Caco-2 (cell line): ENCODE measurements around the gene FGF19. TPM values are rescaled to one million over a fixed set of nuclear protein-coding genes. Genes with fewer than 3 reads are reported as not detected.
A peak's percentile ranks its signal among the peaks of the same experiment; 100 is the strongest.

Source experiments
- Bru-seq: library from RNA; stranded (reverse); fragments of 400-500 nt; gene quantifications from one replicate; lab custom pipeline; 2021; lab: Mats Ljungman, UMichigan
- BruChase-seq, 2 experiments: library from RNA; stranded (reverse); fragments of 400-500 nt; gene quantifications; one replicate each; lab custom pipeline; 2021; lab: Mats Ljungman, UMichigan
- BruUV-seq: library from RNA; stranded (reverse); fragments of 400-500 nt; replicated peaks from 2 replicates; lab custom pipeline; 2021; lab: Mats Ljungman, UMichigan
- CTCF ChIA-PET: fragments of 300-600 bp; sonication (Branson Sonifier 250); formaldehyde crosslinking; loops from one replicate; lab custom pipeline; 2022; ENCODE audit warnings: antibody characterized with exemption; lab: Charles Lee
- POLR2A ChIA-PET: fragments of 300-600 bp; sonication (Branson Sonifier 250); formaldehyde crosslinking; loops from one replicate; lab custom pipeline; 2022; ENCODE audit warnings: antibody characterized with exemption; lab: Charles Lee
- DNase-seq, 2 experiments: peaks; one replicate each; pipeline versions ENCODE4 v3.0.0 to v3.0.0-alpha.2; 2020 to 2022
- H3K27me3 ChIP-seq: replicated peaks from 2 replicates; pipeline ENCODE4 v1.6.0; 2011; ENCODE audit warnings: low read length; ENCODE audit not compliant: control insufficient read depth, insufficient read depth
- H3K36me3 ChIP-seq: 2 replicates; pipeline ENCODE4 v1.5.1; 2011; ENCODE audit warnings: low read length; ENCODE audit not compliant: control insufficient read depth, insufficient read depth
- H3K4me1 ChIP-seq: fragments of 250-450 bp; sonication (Bioruptor Pico); 2 replicates; pipeline ENCODE4 v1.5.1; 2020; ENCODE audit warnings: mild to moderate bottlenecking
- H3K4me3 ChIP-seq: 2 replicates; pipeline ENCODE4 v1.5.1; 2011; ENCODE audit warnings: low read depth, mild to moderate bottlenecking, control low read depth, low read length
- H3K9me3 ChIP-seq: fragments of 250-450 bp; sonication (Bioruptor Pico); 2 replicates; pipeline ENCODE4 v1.5.1; 2020; ENCODE audit warnings: mild to moderate bottlenecking, moderate library complexity
- H3K27ac Mint-ChIP-seq: one replicate; pipeline ENCODE4 v1.8.0; 2022; ENCODE audit warnings: mixed read lengths; ENCODE audit not compliant: unreplicated experiment
- H3K27me3 Mint-ChIP-seq: one replicate; pipeline ENCODE4 v1.8.0; 2022; ENCODE audit warnings: mixed read lengths; ENCODE audit not compliant: insufficient read depth, unreplicated experiment
- H3K36me3 Mint-ChIP-seq: one replicate; pipeline ENCODE4 v1.8.0; 2022; ENCODE audit warnings: mild to moderate bottlenecking, mixed read lengths; ENCODE audit not compliant: insufficient read depth, unreplicated experiment
- H3K4me1 Mint-ChIP-seq: one replicate; pipeline ENCODE4 v1.8.0; 2022; ENCODE audit warnings: low read depth, mixed read lengths; ENCODE audit not compliant: unreplicated experiment
- H3K4me3 Mint-ChIP-seq: one replicate; pipeline ENCODE4 v1.8.0; 2022; ENCODE audit warnings: mild to moderate bottlenecking, moderate library complexity, mixed read lengths; ENCODE audit not compliant: unreplicated experiment
- H3K9me3 Mint-ChIP-seq: one replicate; pipeline ENCODE4 v1.8.0; 2022; ENCODE audit warnings: mixed read lengths; ENCODE audit not compliant: unreplicated experiment
- CTCF ChIP-seq, 2 experiments: fragments of 200-600 bp in 1 of 2; IDR thresholded peaks; 1 replicate in 1 of 2; 2 replicates in 1 of 2; pipeline versions ENCODE4 v1.5.1 to v1.8.0; 2011 to 2022; ENCODE audit warnings: antibody characterized with exemption in 1 of 2, control low read depth in 1 of 2, inconsistent platforms in 1 of 2, low read depth in 1 of 2, low read length in 1 of 2, mild to moderate bottlenecking in 1 of 2, moderate library complexity in 1 of 2; ENCODE audit not compliant: insufficient read depth in 1 of 2, severe bottlenecking in 1 of 2, unreplicated experiment in 1 of 2
- intact Hi-C: fragments of 100-400 bp; cut with micrococcal nuclease; formaldehyde crosslinking; loops from one replicate; pipeline ENCODE4 v1.10.0; 2022; ENCODE audit not compliant: unreplicated experiment
- long read RNA-seq: library from polyadenylated mRNA; stranded (forward); transcript quantifications from one replicate; pipeline ENCODE4 v2.0.0, GENCODE V29; 2022
- total RNA-seq: library from RNA; stranded (reverse); gene quantifications from 2 replicates; pipeline ENCODE4 v1.2.3, GENCODE V29; 2022

Gene FGF19
- total RNA-seq (1.1 and 1.7 TPM in 2 replicates), Bru-seq, nascent RNA (percentile 44 among the genes with signal in this experiment), BruChase-seq, experiment 1, labeled RNA remaining after a 2-hour chase (percentile 50 among the genes with signal in this experiment), BruChase-seq, experiment 2, labeled RNA remaining after a 6-hour chase (percentile 40 among the genes with signal in this experiment)
- long read RNA-seq, partial matches to known transcripts = 0 of 3 reads
- long read RNA-seq, other reads (novel, unspliced or antisense) = 0 of 3 reads

- peaks cover 28% of the 10 kb centered on the region for H3K4me1 Mint-ChIP-seq
- H3K36me3 Mint-ChIP-seq = peaks cover 4% of the 10 kb centered on the region
- no peaks in the 10 kb centered on the region for H3K36me3 ChIP-seq
- peak within 1 kb of the TSS; percentile 43 for H3K4me3 ChIP-seq
- H3K27me3 ChIP-seq = no peaks in the 10 kb centered on the region
- H3K9me3 ChIP-seq = no peaks in the 10 kb centered on the region
- H3K27me3 Mint-ChIP-seq = no peaks in the 10 kb centered on the region
- no peak within 1 kb of the TSS for H3K27ac Mint-ChIP-seq
- CTCF ChIA-PET = interaction anchor here (0.6 kb wide), 1 partner anchor 187 kb away, joined by 3 read pairs; no protein-coding TSS in a partner anchor
- POLR2A ChIA-PET = interaction anchor here (0.6 kb wide), 1 partner anchor 28 kb away, joined by 3 read pairs; no protein-coding TSS in a partner anchor
- peaks cover 32% of the 10 kb centered on the region for H3K4me1 ChIP-seq
- peak within 1 kb of the TSS; percentile 75 for H3K4me3 Mint-ChIP-seq
- peak; percentile 79 for DNase-seq
- no TSS peak for BruUV-seq
- no peak for TF ChIP-seq CTCF (IDR thresholded peaks at IDR 0.05; ENCODE audit: insufficient read depth in 1 of 2, low read depth in 1 of 2, low read length in 1 of 2, severe bottlenecking in 1 of 2, unreplicated experiment in 1 of 2)
- intact Hi-C loops = no loop called here
- no peaks in the 10 kb centered on the region for H3K9me3 Mint-ChIP-seq
Observed at GRCh38 chr11:69703768-69704507, at the start of gene FGF19. Gene FGF19 (minus strand): TSS chr11:69704022. CDS start chr11:69703876, 146 bp downstream.

GRCh38 chr11:69752890-69753289 lies 49.1 kb upstream of the FGF19 start:
- DNase-seq = no peak
- H3K36me3 Mint-ChIP-seq = no peaks in the 10 kb centered on the region
- no peak overlapping the region for H3K27ac Mint-ChIP-seq
- POLR2A ChIA-PET = no interaction called here
- peaks cover 5% of the 10 kb centered on the region for H3K9me3 ChIP-seq
- no peaks in the 10 kb centered on the region for H3K4me1 ChIP-seq
- CTCF ChIA-PET = interaction anchor here (0.6 kb wide), 1 partner anchor 47 kb away, joined by 3 read pairs; no protein-coding TSS in a partner anchor
- no peaks in the 10 kb centered on the region for H3K9me3 Mint-ChIP-seq
- H3K27me3 ChIP-seq = no peaks in the 10 kb centered on the region
- H3K4me3 ChIP-seq = no peak overlapping the region
- BruUV-seq = no TSS peak
- H3K36me3 ChIP-seq = no peaks in the 10 kb centered on the region
- TF ChIP-seq CTCF (IDR thresholded peaks at IDR 0.05; ENCODE audit: insufficient read depth in 1 of 2, low read depth in 1 of 2, low read length in 1 of 2, severe bottlenecking in 1 of 2, unreplicated experiment in 1 of 2) = no peak
- no peaks in the 10 kb centered on the region for H3K27me3 Mint-ChIP-seq
- intact Hi-C loops = no loop called here
- no peaks in the 10 kb centered on the region for H3K4me1 Mint-ChIP-seq
- no peak overlapping the region for H3K4me3 Mint-ChIP-seq

GRCh38 chr11:69750875-69751597 lies 47.2 kb upstream of the FGF19 start:
- intact Hi-C loops = no loop called here
- Mint-ChIP-seq H3K9me3 (no peaks in the 10 kb centered on the region), H3K27me3 (no peaks in the 10 kb centered on the region), H3K4me1 (no peaks in the 10 kb centered on the region), H3K4me3 (no peak overlapping the region), H3K36me3 (no peaks in the 10 kb centered on the region), H3K27ac (no peak overlapping the region)
- TF ChIP-seq CTCF (IDR thresholded peaks at IDR 0.05; ENCODE audit: insufficient read depth in 1 of 2, low read depth in 1 of 2, low read length in 1 of 2, severe bottlenecking in 1 of 2, unreplicated experiment in 1 of 2) = no peak
- POLR2A ChIA-PET = no interaction called here
- BruUV-seq = no TSS peak
- peaks cover under 1% of the 10 kb centered on the region for H3K9me3 ChIP-seq
- H3K4me1 ChIP-seq = peaks cover 6% of the 10 kb centered on the region; the same call in 1 of the 2 replicates
- no peak for DNase-seq
- H3K27me3 ChIP-seq = no peaks in the 10 kb centered on the region
- H3K4me3 ChIP-seq = no peak overlapping the region
- CTCF ChIA-PET = no interaction called here
- no peaks in the 10 kb centered on the region for H3K36me3 ChIP-seq
